NK-92 (cell line): ENCODE data around the gene NAV3.

Source experiments
- DNase-seq: peaks from one replicate; lab custom pipeline; 2025; ENCODE audit not compliant: unreplicated experiment; lab: John Stamatoyannopoulos, UW

NAV3 gene

GRCh38 chr12:77845831-77846230 is 15.1 kb downstream of the NAV3 start:
- DNase-seq = no peak

GRCh38 chr12:77847060-77847541 is 16.4 kb downstream of the NAV3 start:
- no peak for DNase-seq

DNA sequence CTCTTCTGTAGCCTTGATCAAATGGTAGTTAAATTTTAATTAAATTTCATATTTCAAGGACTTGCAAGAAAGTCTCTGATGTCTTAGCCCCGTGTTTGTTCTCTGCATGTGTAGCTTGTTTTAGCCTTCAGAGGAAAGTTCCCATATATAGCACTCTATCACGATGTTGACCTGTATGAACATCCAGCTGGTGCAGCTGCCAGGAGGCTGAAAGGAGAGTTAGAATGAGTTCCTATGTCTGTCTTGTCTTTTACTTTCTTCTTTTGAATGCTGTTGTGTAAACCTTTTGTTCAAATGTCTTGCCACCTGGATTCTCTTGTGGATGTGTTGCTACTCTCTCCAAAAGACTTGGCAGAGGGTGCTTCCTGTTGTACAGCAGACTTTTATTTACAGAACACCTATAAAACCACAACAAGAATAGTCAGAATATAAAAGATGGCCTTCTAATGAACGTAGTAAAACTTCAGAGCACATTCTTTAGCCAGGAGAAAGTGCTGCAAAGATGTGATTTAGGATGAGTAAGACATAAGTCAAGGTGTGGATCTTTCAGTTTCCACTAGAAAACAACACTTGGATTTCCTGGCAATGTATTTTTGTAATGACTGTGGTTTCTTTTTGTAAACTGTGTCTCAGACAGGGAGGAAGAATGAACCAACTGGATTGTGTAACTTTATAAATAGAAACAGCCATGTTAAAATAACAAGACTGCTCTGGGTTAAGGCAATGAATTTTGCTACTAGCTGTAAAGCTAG is 17.2 kb downstream of the NAV3 start:
- DNase-seq = no peak

DNA sequence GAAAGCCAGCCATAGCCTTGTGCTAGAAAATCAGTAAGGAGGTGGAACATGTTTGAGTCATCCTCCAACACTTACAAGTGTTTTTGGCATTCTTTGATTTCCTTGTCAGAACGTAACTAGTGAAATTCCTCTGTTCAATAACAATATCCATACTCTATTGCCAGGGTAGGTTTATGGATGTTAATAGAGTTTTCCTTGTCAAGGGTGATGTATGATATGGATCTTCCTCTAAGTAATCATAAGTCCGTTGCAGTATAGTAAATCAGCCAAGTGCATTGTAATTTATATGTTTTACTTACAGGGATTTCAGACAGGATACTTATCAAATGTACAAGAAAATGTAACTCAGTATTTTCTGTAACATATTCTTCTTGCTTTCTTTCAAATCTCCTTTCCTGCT is 19.4 kb downstream of the NAV3 start:
- DNase-seq = no peak

DNA sequence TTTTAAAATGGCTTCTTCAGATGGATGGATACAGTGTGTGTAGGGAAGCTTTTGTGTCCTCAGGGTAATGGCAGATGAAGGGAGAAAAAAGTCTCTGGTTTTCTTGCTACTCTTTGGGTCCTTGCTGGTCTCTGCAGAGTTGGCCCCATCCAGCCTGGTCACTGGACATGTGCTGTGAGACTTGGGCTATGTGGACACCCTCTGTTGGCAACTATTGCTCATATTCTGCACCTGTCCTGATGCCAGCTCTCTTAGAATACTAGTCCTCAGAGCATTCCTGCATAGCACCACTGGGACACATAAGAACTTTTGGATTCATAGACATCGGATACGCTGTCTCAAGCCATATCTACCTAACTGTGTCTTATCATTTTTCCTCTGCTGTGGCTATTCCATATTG is 20.0 kb downstream of the NAV3 start:
- no peak for DNase-seq

- DNase-seq = no peak
These were observed 24.9 kb downstream of the NAV3 start for GRCh38 chr12:77855548-77855947.

- no peak for DNase-seq
These were observed 30.6 kb downstream of the NAV3 start for GRCh38 chr12:77861317-77861716.

DNA sequence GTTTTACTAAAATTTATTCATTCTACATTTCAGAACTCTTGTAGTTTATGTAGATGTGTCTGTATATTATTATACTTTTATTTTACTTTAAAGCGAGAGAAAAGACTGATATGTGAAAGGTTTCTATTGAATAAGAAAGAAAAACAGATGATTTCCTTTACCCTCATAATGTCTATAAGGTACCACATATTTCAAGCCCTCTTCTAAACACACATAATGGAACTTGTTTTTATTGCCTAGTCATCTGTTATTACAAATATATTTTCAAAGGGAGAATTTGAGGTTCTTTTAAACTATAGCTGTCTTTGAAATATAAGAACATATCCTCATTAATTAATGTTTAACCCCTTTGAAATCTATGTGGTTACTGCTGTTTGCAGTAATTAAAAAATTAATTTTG is 34.5 kb downstream of the NAV3 start:
- DNase-seq = no peak

- no peak for DNase-seq
These were observed 48.2 kb downstream of the NAV3 start for GRCh38 chr12:77878901-77879300.

GRCh38 chr12:77882709-77883108 is 52.0 kb downstream of the NAV3 start:
- DNase-seq = no peak

- DNase-seq = no peak
These were observed 57.9 kb downstream of the NAV3 start for GRCh38 chr12:77888611-77889010.

DNA sequence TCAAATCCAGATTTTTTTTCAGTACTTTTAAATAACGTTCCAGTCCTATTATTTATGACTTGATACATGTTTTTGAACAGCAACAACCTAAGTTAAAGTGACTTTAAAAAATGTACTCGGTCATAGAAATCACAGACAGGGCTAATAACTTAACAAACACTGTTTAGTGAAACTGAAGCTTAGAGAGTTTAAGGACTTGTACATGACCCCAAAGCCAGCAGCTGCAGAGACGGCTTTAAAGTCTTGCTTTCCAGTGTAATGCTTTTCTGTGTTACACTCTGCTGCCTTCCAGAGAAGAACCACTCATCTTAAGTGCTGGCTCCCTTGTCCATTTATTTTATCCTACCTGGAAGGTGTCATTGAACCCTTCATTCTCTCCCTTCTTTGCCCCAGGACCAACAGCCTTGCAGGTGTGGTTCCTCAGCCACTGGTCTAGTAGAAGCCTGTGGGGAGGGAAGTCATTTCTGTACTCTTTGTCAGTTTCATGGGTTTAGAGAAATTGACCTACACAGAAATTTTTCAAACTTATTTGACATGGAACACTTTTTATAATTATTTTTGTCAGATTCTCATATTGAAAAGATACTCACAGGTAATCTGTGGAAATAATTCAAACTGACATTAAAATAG is 60.9 kb downstream of the NAV3 start:
- DNase-seq = no peak

DNA sequence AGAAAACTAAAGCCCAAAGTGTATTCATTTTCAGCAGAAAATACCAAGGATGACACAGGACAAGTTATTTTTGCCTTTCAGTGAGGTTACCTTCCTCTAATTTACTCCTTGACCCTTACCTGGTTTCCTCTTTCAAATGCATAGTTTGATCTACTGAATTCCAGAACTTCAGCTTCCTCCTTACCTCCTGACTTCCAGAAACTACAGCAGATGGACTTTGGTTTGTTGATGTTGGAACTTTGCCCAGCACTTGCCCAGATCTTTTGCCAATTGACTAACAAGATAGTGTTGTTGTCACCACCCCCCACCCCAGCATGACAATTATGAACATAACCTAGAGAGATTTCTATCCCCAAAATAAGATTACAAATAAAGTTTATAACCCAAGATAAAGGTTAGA is 63.2 kb downstream of the NAV3 start:
- DNase-seq = no peak

DNA sequence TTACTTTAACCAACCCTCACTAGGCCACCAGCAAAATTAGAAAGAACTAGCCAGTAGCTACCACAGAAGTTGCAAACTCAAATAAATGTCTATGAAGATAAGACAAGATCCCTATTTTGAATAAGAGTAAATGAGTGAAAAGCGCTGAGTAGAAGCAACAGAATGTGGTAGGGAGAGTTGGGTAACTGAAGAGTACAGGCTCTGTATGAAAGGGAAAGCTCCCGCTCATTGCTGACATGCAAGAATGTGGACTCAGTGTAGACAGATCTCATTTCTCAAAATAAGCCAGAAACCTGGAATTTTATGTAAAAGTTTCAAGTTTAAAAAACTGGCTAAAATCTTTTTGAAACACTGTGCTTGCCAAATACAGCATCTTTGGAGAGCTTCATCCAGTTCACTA is 63.9 kb downstream of the NAV3 start:
- DNase-seq = no peak

- DNase-seq = no peak
These were observed 65.0 kb downstream of the NAV3 start for GRCh38 chr12:77895699-77896098.

DNA sequence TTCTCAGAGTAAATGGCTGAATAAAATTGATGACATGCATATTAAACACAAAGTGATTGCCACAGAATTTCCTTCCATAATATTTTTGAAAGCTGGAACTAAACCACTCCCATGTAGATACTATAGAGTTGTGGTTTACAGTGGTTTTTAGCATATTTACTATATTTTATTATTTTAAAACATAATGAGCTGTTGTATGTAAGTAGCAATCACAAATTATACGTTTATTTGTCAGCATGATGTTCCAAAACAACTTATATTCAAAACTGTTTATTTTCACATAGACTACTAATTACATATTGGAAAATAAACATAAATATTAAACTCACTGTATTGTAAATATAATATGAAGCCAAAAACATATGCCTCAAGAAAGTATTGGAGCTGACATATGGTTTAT is 77.2 kb downstream of the NAV3 start:
- DNase-seq = no peak

DNA sequence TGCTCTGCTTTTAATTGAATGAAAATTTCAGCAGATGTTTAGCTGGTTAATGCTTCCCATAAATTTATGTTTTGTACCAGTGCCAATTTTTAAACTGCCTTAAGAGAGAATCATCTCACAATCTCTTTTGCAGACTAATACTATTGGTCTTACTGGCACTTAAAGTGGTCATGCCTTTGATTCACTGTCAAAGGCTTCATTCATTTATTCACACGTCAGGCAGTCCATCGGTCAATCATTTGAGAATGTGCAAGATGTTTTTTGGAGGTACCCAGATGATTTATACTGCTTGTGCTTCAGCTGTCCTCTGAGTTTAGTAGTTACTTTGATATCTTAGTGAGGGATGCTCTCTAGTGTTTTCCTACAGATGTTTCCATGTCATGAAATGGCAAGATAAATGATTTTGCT is 83.4 kb downstream of the NAV3 start:
- no peak for DNase-seq

GRCh38 chr12:77915071-77915600 is 84.4 kb downstream of the NAV3 start:
- no peak for DNase-seq

DNA sequence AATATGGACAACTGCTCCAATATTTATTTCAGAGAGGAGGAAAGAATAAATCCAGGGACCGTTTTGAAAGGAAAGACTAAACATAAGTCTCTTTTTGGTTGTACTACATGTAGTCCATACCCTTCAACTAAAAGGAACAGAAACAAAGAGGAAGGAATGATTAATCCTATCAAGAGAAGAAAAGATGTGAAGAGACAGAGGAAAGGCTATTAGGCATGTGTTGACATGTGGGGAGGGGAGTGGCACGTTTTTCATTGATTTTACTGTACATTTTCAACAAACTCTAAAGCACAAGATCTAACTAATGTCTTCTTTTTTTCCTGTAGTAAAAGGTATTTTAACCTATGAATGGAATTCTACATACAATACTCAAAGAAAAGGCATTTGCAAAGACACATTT is 85.6 kb downstream of the NAV3 start:
- DNase-seq = no peak

- no peak for DNase-seq
These were observed 87.4 kb downstream of the NAV3 start for GRCh38 chr12:77918046-77918445.

GRCh38 chr12:77919450-77919849 is 88.8 kb downstream of the NAV3 start:
- no peak for DNase-seq

- no peak for DNase-seq
These were observed 93.2 kb downstream of the NAV3 start for GRCh38 chr12:77923882-77924281.

GRCh38 chr12:77924703-77925102 is 94.0 kb downstream of the NAV3 start:
- no peak for DNase-seq
